GM12878 (cell line): ENCODE results near the gene FARS2. TPM values are rescaled to one million over a fixed set of nuclear protein-coding genes. Genes with fewer than 3 reads are reported as not detected.

Experiments
- CUX1 ChIP-seq: IDR thresholded peaks from 2 replicates; pipeline ENCODE4 v1.6.1; 2012; ENCODE audit warnings: improper control_type of control experiment, low read depth, low read length; ENCODE audit not compliant: insufficient replicate concordance
- E2F8 ChIP-seq: fragments of 450-650 bp; IDR thresholded peaks from 2 replicates; pipeline ENCODE4 v1.6.1; 2018; ENCODE audit warnings: mild to moderate bottlenecking, low read depth, moderate library complexity; ENCODE audit not compliant: partially characterized antibody
- RUNX3 ChIP-seq: IDR thresholded peaks from 2 replicates; pipeline ENCODE4 v1.6.1; 2012; ENCODE audit warnings: low read length, inconsistent platforms
- SRF ChIP-seq, 2 experiments: IDR thresholded peaks; 2 replicates each; pipeline ENCODE4 v1.6.1; 2011; ENCODE audit warnings: low read depth in 2 of 2, low read length in 2 of 2, mild to moderate bottlenecking in 1 of 2, moderate library complexity in 1 of 2
- polyA plus RNA-seq, 11 experiments: library from polyadenylated mRNA; depleted of rRNA in 4 of 11; unstranded in 6 of 11; stranded (reverse) in 5 of 11; fragments of >200 nt; fragmentation: Nextera tagmentation in 4 of 11; fragmentation: Illumina TruSeq in 1 of 11; extraction: Ambion mirVana in 4 of 11; extraction: Trizol in 1 of 11; gene quantifications; 1 replicate in 1 of 11; 2 replicates in 10 of 11; pipeline versions ENCODE4 v1.2.1 to v1.2.3, GENCODE V29; 2011 to 2016; ENCODE audit warnings: inconsistent platforms in 2 of 11, missing spikeins in 2 of 11, low read depth in 1 of 11
- total RNA-seq, 4 experiments: library from RNA; depleted of rRNA in 3 of 4; stranded (reverse); fragments of >200 nt in 3 of 4; fragmentation: Illumina TruSeq in 1 of 4; extraction: Trizol in 1 of 4; gene quantifications; 2 replicates each; pipeline versions ENCODE4 v1.2.1 to v1.2.3, GENCODE V29; 2013 to 2021

Gene FARS2
- total and polyA plus RNA-seq, 10 of the 15 experiments (the other 5 are each of a cell fraction or from before 2014, with no cell fraction given) = 16.8 to 46.7 (median 25.6) TPM

GRCh38 chr6:5778317-5778857, 517.1 kb downstream of the FARS2 start (continued):
- TF ChIP-seq E2F8 (no peak), RUNX3 (peak; percentile 90), SRF (IDR thresholded peaks at IDR 0.05; ENCODE audit: low read depth in 2 of 2, low read length in 2 of 2) (no peak), CUX1 (no peak)
